A549 (cell line): ENCODE data around the gene PAPPA2.

Experiments
- CBX8 ChIP-seq: fragments of 200-600 bp; sonication (generic); IDR thresholded peaks from 2 replicates; pipeline ENCODE4 v1.6.1; 2016
- CHD4 ChIP-seq: fragments of 200-600 bp; sonication (generic); IDR thresholded peaks from 2 replicates; pipeline ENCODE4 v1.6.1; 2016; ENCODE audit warnings: antibody characterized with exemption, mild to moderate bottlenecking, borderline replicate concordance
- JUNB ChIP-seq: fragments of >200 bp; sonication (Bioruptor Twin); formaldehyde crosslinking; IDR thresholded peaks from 2 replicates; pipeline ENCODE4 v1.6.1; 2016
- KDM1A ChIP-seq: fragments of 200-600 bp; sonication (generic); IDR thresholded peaks from 2 replicates; pipeline ENCODE4 v1.6.1; 2016; ENCODE audit warnings: low read depth, mild to moderate bottlenecking
- KDM5A ChIP-seq: fragments of 200-600 bp; sonication (generic); IDR thresholded peaks from 2 replicates; pipeline ENCODE4 v1.6.1; 2016; ENCODE audit warnings: antibody characterized with exemption, mild to moderate bottlenecking
- POLR2A ChIP-seq: IDR thresholded peaks from 2 replicates; pipeline ENCODE4 v1.6.1; 2012; ENCODE audit warnings: mild to moderate bottlenecking, low read length
- SREBF2 ChIP-seq: fragments of 450-650 bp; IDR thresholded peaks from 2 replicates; pipeline ENCODE4 v1.6.1; 2014; ENCODE audit warnings: mild to moderate bottlenecking, moderate library complexity
- ZFP36 ChIP-seq: fragments of 450-650 bp; IDR thresholded peaks from 2 replicates; pipeline ENCODE4 v1.6.1; 2014; ENCODE audit warnings: borderline replicate concordance; ENCODE audit not compliant: partially characterized antibody
- TF ChIP-seq, protein P1 (sequence below): fragments of >200 bp; sonication (Bioruptor Twin); formaldehyde crosslinking; IDR thresholded peaks from 3 replicates; pipeline ENCODE4 v1.5.1; 2016
- TF ChIP-seq, protein P2 (sequence below): fragments of 250-450 bp; sonication (Bioruptor Pico); IDR thresholded peaks from 2 replicates; pipeline ENCODE4 v1.5.0; 2021; ENCODE audit warnings: mild to moderate bottlenecking, moderate library complexity, borderline replicate concordance

DNA sequence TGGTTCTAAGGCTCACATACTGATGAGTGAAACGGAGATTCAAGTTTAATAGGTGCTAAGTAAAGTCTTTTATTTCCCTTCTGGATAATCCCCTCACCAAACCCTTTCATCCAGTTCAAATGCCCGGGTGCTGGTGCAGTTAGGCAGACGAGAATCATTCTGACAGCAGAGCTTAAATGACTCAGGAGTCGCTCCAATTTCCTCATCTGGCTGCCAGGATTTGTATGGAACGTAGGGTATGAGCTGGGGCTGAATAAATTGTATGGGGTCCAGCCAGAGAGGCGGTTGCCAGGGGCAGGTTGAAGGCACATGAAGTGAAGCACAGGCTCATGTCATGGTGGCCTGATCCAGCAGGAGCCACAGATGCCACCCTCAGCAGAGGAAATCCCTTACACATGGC lies 76.0 kb downstream of the PAPPA2 start:
- TF ChIP-seq CBX8 (no peak), POLR2A (no peak), SREBF2 (no peak), KDM1A (no peak), CHD4 (no peak), JUNB (no peak), ZFP36 (no peak), KDM5A (no peak)
- TF ChIP-seq, protein P1, sequence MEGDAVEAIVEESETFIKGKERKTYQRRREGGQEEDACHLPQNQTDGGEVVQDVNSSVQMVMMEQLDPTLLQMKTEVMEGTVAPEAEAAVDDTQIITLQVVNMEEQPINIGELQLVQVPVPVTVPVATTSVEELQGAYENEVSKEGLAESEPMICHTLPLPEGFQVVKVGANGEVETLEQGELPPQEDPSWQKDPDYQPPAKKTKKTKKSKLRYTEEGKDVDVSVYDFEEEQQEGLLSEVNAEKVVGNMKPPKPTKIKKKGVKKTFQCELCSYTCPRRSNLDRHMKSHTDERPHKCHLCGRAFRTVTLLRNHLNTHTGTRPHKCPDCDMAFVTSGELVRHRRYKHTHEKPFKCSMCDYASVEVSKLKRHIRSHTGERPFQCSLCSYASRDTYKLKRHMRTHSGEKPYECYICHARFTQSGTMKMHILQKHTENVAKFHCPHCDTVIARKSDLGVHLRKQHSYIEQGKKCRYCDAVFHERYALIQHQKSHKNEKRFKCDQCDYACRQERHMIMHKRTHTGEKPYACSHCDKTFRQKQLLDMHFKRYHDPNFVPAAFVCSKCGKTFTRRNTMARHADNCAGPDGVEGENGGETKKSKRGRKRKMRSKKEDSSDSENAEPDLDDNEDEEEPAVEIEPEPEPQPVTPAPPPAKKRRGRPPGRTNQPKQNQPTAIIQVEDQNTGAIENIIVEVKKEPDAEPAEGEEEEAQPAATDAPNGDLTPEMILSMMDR: no peak
- TF ChIP-seq, protein P2, sequence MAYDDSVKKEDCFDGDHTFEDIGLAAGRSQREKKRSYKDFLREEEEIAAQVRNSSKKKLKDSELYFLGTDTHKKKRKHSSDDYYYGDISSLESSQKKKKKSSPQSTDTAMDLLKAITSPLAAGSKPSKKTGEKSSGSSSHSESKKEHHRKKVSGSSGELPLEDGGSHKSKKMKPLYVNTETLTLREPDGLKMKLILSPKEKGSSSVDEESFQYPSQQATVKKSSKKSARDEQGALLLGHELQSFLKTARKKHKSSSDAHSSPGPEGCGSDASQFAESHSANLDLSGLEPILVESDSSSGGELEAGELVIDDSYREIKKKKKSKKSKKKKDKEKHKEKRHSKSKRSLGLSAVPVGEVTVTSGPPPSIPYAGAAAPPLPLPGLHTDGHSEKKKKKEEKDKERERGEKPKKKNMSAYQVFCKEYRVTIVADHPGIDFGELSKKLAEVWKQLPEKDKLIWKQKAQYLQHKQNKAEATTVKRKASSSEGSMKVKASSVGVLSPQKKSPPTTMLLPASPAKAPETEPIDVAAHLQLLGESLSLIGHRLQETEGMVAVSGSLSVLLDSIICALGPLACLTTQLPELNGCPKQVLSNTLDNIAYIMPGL (CRISPR knock-in tag): no peak
